Measurements from ENCODE around the gene MPHOSPH9. TPM values are rescaled to one million over a fixed set of nuclear protein-coding genes. Genes with fewer than 3 reads are reported as not detected.

Gene MPHOSPH9
- total RNA-seq, 1 donor from 2014 or later = 79.8 TPM

- H3K27me3 Mint-ChIP-seq (ENCODE audit: low read depth) = no peaks in the 10 kb centered on the region
- TF ChIP-seq CTCF (conservative IDR thresholded peaks at IDR 0.05) = no peak
- H3K9me3 Mint-ChIP-seq = no peaks in the 10 kb centered on the region
- no peak overlapping the region for H3K4me3 Mint-ChIP-seq
- H3K27ac Mint-ChIP-seq (ENCODE audit: unreplicated experiment) = peak overlapping the region; percentile 45
- no peaks in the 10 kb centered on the region for H3K36me3 Mint-ChIP-seq (ENCODE audit: low read depth)
- no peak for DNase-seq (ENCODE audit: low read depth, low spot score)
- peaks cover 42% of the 10 kb centered on the region for H3K4me1 Mint-ChIP-seq
These were observed 127.6 kb downstream of the MPHOSPH9 start for GRCh38 chr12:123105211-123105826.

- Mint-ChIP-seq H3K4me3 (no peak overlapping the region), H3K4me1 (peaks cover 42% of the 10 kb centered on the region), H3K27ac (ENCODE audit: unreplicated experiment) (no peak overlapping the region), H3K9me3 (no peaks in the 10 kb centered on the region), H3K27me3 (ENCODE audit: low read depth) (no peaks in the 10 kb centered on the region), H3K36me3 (ENCODE audit: low read depth) (no peaks in the 10 kb centered on the region)
- no peak for TF ChIP-seq CTCF (conservative IDR thresholded peaks at IDR 0.05)
- no peak for DNase-seq (ENCODE audit: low read depth, low spot score)
These were observed 128.1 kb downstream of the MPHOSPH9 start for GRCh38 chr12:123104809-123105208.

Other genes starting within 250 kb of the MPHOSPH9 start
- 7.2 and 9.5 TPM in 2 replicates for gene PITPNM2, start 82.1 kb downstream of the MPHOSPH9 start, total RNA-seq
- gene MTRFR, start 295 bp upstream of the MPHOSPH9 start, total RNA-seq = 18.8 and 19.0 TPM in 2 replicates
- 223 and 234 TPM in 2 replicates for gene CDK2AP1, start 38.7 kb upstream of the MPHOSPH9 start, total RNA-seq
- 43.2 and 44.8 TPM in 2 replicates for gene SBNO1, start 131.7 kb upstream of the MPHOSPH9 start, total RNA-seq
- 55.1 and 57.5 TPM in 2 replicates for gene KMT5A, start 151.0 kb upstream of the MPHOSPH9 start, total RNA-seq
- gene RILPL2, start 203.5 kb upstream of the MPHOSPH9 start, total RNA-seq = 1.6 and 1.9 TPM in 2 replicates
- 21.3 and 25.1 TPM in 2 replicates for gene SNRNP35, start 225.0 kb upstream of the MPHOSPH9 start, total RNA-seq